Measurements from ENCODE around the gene CACHD1.

DNA sequence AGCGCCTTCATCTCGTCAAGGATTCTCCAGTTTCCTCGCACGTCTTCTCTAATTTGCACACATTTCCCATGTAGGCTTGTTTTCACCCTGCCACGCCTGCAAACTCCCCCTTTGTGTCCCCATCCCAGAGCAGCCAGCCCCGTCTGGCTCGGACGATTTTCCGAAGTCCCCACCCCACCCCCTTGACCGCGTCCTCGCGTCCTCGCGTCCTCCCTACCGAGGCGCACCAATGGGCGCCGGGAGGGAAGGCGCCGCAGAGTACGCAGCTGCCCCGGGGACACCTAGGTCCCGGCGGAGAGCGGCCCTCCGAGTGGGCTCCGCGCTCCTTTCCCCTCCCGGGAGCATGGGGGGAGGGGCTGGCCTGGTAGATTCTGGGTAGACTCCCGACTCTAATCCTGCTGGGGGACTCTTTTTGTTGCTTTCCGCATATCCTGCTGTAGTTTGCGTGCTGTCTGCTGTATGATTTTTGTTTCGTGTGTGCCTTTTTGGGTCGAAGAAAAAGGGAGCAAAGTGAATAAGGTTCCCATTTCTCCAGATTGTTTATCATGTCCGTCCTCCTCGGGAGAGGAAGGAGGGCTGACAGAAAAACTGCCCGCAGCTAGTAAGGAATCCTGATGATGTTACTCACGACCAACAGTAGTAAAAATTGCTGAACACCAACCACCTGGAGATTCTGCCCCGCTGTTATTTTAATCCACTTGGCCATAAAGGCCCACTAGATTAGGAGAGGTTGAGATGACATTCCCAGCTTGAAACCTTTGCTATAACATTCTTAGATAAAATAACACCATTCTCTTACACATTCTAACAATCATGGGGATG is 1.5 kb downstream of the CACHD1 start:
- TF ChIP-seq, protein P1, sequence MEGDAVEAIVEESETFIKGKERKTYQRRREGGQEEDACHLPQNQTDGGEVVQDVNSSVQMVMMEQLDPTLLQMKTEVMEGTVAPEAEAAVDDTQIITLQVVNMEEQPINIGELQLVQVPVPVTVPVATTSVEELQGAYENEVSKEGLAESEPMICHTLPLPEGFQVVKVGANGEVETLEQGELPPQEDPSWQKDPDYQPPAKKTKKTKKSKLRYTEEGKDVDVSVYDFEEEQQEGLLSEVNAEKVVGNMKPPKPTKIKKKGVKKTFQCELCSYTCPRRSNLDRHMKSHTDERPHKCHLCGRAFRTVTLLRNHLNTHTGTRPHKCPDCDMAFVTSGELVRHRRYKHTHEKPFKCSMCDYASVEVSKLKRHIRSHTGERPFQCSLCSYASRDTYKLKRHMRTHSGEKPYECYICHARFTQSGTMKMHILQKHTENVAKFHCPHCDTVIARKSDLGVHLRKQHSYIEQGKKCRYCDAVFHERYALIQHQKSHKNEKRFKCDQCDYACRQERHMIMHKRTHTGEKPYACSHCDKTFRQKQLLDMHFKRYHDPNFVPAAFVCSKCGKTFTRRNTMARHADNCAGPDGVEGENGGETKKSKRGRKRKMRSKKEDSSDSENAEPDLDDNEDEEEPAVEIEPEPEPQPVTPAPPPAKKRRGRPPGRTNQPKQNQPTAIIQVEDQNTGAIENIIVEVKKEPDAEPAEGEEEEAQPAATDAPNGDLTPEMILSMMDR (IDR thresholded peaks at IDR 0.05), result no peak
- no peak for TF ChIP-seq POLR2A (IDR thresholded peaks at IDR 0.05)
